LNCaP clone FGC (cell line): ENCODE data around the gene GRAMD4.
"Not testable (repeated sequence)": the region's sequence is repeated elsewhere in the genome, so short reads cannot be mapped to it uniquely, and the experiment has no call there.

Source experiments
- DNase-seq: peaks from one replicate; pipeline ENCODE4 v3.0.0-alpha.2; 2011; ENCODE audit warnings: low read depth
- H3K4me3 ChIP-seq: 2 replicates; pipeline ENCODE4 v1.5.1; 2011; ENCODE audit warnings: mild to moderate bottlenecking, low read depth, low read length, control low read depth
- TF ChIP-seq, protein P1 (sequence below): IDR thresholded peaks from 2 replicates; pipeline ENCODE4 v1.5.1; 2012; ENCODE audit warnings: mild to moderate bottlenecking; ENCODE audit not compliant: control insufficient read depth, insufficient read depth; ENCODE audit errors: extremely low read depth

The GRAMD4 gene

GRCh38 chr22:46641811-46642266 is 21.7 kb downstream of the GRAMD4 start:
- TF ChIP-seq, protein P1, sequence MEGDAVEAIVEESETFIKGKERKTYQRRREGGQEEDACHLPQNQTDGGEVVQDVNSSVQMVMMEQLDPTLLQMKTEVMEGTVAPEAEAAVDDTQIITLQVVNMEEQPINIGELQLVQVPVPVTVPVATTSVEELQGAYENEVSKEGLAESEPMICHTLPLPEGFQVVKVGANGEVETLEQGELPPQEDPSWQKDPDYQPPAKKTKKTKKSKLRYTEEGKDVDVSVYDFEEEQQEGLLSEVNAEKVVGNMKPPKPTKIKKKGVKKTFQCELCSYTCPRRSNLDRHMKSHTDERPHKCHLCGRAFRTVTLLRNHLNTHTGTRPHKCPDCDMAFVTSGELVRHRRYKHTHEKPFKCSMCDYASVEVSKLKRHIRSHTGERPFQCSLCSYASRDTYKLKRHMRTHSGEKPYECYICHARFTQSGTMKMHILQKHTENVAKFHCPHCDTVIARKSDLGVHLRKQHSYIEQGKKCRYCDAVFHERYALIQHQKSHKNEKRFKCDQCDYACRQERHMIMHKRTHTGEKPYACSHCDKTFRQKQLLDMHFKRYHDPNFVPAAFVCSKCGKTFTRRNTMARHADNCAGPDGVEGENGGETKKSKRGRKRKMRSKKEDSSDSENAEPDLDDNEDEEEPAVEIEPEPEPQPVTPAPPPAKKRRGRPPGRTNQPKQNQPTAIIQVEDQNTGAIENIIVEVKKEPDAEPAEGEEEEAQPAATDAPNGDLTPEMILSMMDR, result no peak
- no peak overlapping the region for H3K4me3 ChIP-seq
- no peak for DNase-seq

DNA sequence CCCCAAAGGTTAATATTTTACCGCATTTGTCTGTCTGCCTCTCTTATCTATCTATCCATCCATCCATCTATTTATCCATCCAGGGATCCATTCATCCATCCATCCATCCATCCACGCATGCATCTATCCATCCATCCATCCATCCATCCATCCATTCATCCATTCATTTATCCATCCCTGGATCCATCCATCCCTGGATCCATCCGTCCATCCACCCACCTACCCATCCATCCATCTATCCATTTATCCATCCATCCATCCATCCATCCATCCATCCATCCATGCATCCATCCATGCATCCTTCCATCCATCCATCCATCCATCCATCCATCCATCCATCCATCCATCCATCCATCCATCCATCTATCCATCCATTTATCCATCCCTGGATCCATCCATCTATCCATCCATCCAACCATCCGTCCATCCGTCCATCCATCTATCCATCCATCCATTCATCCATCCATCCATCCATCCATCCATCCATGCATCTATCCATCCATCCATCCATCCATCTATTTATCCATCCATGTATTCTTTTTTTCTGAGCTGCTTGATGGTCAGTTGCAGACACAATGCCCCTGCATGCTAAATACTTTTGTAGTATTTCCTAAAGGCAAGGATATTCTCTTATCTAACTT is 22.8 kb downstream of the GRAMD4 start:
- H3K4me3 ChIP-seq, DNase-seq: not testable (repeated sequence)

DNA sequence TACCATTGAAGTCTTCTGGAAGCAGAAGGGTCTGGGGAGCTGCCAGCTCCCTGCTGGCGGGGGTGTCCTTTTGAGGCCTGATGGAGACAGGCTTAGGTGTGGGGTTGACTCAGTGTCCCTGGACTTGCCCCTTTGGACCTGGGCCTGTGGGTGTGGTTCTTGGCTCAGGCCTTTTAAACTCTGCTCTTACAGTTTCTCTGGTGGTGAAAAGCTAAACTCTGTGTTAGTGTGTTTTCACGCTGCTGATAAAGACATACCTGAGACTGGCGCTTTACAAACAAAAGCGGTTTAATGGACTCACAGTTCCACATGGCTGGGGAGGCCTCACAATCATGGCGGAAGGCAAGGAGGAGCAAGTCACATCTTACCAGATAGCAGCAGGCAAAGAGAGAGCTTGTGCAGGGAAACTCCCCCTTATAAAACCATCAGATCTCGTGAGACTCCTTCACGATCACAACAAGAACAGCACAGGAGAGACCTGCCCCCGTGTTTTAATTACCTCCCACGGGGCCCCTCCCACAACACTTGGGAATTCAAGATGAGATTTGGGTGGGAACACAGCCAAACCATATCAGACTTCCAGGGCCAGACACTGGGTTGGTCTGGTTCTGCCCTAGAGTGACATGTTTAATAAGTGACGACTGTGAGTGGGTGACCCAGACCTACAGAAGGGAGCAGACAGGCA is 26.5 kb downstream of the GRAMD4 start:
- TF ChIP-seq, protein P1, result no peak
- no peak overlapping the region for H3K4me3 ChIP-seq
- no peak for DNase-seq

- DNase-seq, H3K4me3 ChIP-seq: not testable (repeated sequence)
Observed at GRCh38 chr22:46648225-46648820, 28.1 kb downstream of the GRAMD4 start.

DNA sequence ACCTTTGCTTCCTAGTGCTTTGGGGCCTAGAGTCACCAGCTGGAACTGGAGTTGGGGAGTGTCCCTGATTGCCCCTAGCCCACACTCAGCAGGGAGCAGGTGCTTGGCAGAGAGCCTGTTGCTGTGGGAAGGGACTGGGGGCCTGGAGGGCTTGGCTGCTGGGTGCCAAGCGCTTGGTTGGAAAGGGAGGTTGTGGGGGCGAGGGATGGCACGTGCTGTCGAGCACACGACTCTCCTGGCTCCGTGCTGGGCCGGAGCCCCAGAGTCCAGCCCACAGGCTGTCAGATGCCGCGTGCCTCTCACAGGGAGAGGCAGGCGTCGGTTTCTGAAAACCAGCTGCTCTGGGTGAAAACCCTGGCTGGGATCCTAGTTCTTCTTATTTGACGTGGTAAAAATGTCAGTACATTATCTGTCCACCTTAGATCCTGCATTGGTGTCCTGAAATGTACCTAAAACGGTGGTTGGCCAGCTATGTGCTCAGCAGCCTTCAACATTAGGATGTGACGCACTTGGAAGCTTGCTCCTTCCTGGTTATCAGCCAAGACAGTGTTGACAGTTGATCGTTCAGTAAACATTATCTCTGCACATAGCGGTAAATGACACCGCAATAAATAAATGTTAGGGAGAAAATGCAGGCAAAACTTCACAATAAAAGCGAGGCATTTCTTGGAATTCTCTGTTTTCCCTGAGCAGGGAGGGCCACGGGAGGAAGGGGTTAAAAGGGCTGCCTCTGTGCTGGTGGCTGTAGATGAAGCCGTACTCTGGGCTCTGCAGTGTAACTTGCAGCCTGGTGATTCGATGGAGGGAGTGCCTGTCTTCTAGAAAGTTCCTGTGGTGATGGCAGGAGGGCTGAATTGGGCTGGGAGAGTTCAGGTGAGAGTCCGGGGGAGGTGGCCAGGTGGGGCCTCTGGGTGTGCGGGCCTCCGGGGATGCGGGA is 29.2 kb downstream of the GRAMD4 start:
- H3K4me3 ChIP-seq, result 0 out of 2 replicates have a peak overlapping the region, but pooled peaks have one; percentile 23
- peak; percentile 96 for DNase-seq
- TF ChIP-seq, protein P1, result no peak

GRCh38 chr22:46650078-46650810 is 30.1 kb downstream of the GRAMD4 start:
- no peak overlapping the region for H3K4me3 ChIP-seq

GRCh38 chr22:46651316-46651715 is 31.1 kb downstream of the GRAMD4 start:
- no peak overlapping the region for H3K4me3 ChIP-seq
- DNase-seq, result no peak
- TF ChIP-seq, protein P1, result no peak

More at GRCh38 chr22:46650078-46650810, 30.1 kb downstream of the GRAMD4 start:
- TF ChIP-seq, protein P1, result no peak
- DNase-seq, result no peak
